K562 (cell line): ENCODE data around the gene ZSCAN22. TPM values are rescaled to one million over a fixed set of nuclear protein-coding genes. Genes with fewer than 3 reads are reported as not detected.

Experiments used
- ATAC-seq: fragments of 200-7000 bp; cut with Tn5 transposase; 3 replicates; pipeline ENCODE4 v1.9.1; 2020; ENCODE audit warnings: moderate library complexity
- BruUV-seq: library from RNA; stranded (reverse); fragments of 400-500 nt; replicated peaks from 2 replicates; lab custom pipeline; 2021; lab: Mats Ljungman, UMichigan
- CTCF ChIA-PET: fragments of 300-600 bp; formaldehyde crosslinking; extraction: SDS; loops from one replicate; lab custom pipeline; 2021; ENCODE audit warnings: low intra/inter-chr PET ratio; lab: Yijun Ruan, JAX
- POLR2A ChIA-PET: fragments of 300-600, 350-650 bp; sonication (Branson Sonifier 250); formaldehyde crosslinking; extraction: SDS; loops from one replicate; lab custom pipeline; 2021; ENCODE audit warnings: antibody characterized with exemption, inconsistent platforms; lab: Yijun Ruan, JAX
- DNase-seq, 4 experiments: peaks; one replicate each; pipeline versions ENCODE4 v3.0.0 to v3.0.0-alpha.2; 2011 to 2018; ENCODE audit warnings: low spot score in 3 of 4, mixed read lengths in 3 of 4; ENCODE audit errors: extremely low read depth in 1 of 4
- FAIRE-seq: peaks from 2 replicates; lab custom pipeline; 2011; peaks lifted over from hg19 to GRCh38; lab: Jason Lieb, UNC
- H2AFZ ChIP-seq: 2 replicates; pipeline ENCODE4 v1.6.0; 2011; ENCODE audit warnings: low read depth, low read length, control low read depth, inconsistent platforms
- H3K27ac ChIP-seq: fragments of 200-600 bp; 3 replicates; pipeline ENCODE4 v1.8.0; 2011; ENCODE audit warnings: low read depth, mild to moderate bottlenecking, control low read depth, inconsistent platforms, low read length, moderate library complexity, mixed read lengths; ENCODE audit errors: extremely low read depth
- H3K27me3 ChIP-seq, 2 experiments: fragments of 300-600 bp in 1 of 2; 2 replicates in 1 of 2; 3 replicates in 1 of 2; pipeline versions ENCODE4 v1.6.0 to v1.8.0; 2011; ENCODE audit warnings: inconsistent platforms in 2 of 2, low read length in 2 of 2, mild to moderate bottlenecking in 1 of 2, mixed read lengths in 1 of 2, moderate library complexity in 1 of 2; ENCODE audit not compliant: control insufficient read depth in 2 of 2, insufficient read depth in 2 of 2
- H3K36me3 ChIP-seq: fragments of 300-600 bp; 3 replicates; pipeline ENCODE4 v1.8.0; 2011; ENCODE audit warnings: mild to moderate bottlenecking, low read length, inconsistent platforms; ENCODE audit not compliant: control insufficient read depth, insufficient read depth
- H3K4me1 ChIP-seq, 2 experiments: fragments of 200-600 bp in 1 of 2; replicated peaks in 1 of 2; 2 replicates in 1 of 2; 3 replicates in 1 of 2; pipeline versions ENCODE4 v1.5.1 to v1.8.0; 2011; ENCODE audit warnings: inconsistent platforms in 2 of 2, low read length in 2 of 2, mild to moderate bottlenecking in 1 of 2, mixed read lengths in 1 of 2, moderate library complexity in 1 of 2; ENCODE audit not compliant: control insufficient read depth in 2 of 2, insufficient read depth in 2 of 2
- H3K4me2 ChIP-seq: 2 replicates; pipeline ENCODE4 v1.6.1; 2011; ENCODE audit warnings: low read length, control low read depth, inconsistent platforms, mixed read lengths; ENCODE audit not compliant: insufficient read depth
- H3K4me3 ChIP-seq: fragments of 200-600 bp; sonication (generic), shearing (Covaris generic); 2 replicates; pipeline ENCODE4 v1.5.1; 2016; ENCODE audit warnings: control low read depth, inconsistent platforms
- H3K79me2 ChIP-seq: fragments of 200-600 bp; 3 replicates; pipeline ENCODE4 v1.8.0; 2011; ENCODE audit warnings: low read length, inconsistent platforms; ENCODE audit not compliant: control insufficient read depth, insufficient read depth
- H3K9ac ChIP-seq, 2 experiments: 2 replicates each; pipeline versions ENCODE4 v1.6.0 to v1.6.1; 2011; ENCODE audit warnings: low read depth in 2 of 2, low read length in 2 of 2, control low read depth in 1 of 2, inconsistent platforms in 1 of 2, mild to moderate bottlenecking in 1 of 2, mixed read lengths in 1 of 2; ENCODE audit not compliant: insufficient read depth in 1 of 2
- H3K9me1 ChIP-seq: one replicate; pipeline ENCODE4 v1.6.0; 2011; ENCODE audit warnings: inconsistent platforms, mild to moderate bottlenecking, low read length, moderate library complexity; ENCODE audit not compliant: control insufficient read depth, insufficient read depth
- H3K9me3 ChIP-seq: replicated peaks from 2 replicates; pipeline ENCODE4 v1.5.1; 2011; ENCODE audit warnings: low read depth, low read length, inconsistent platforms; ENCODE audit not compliant: control insufficient read depth, insufficient read depth
- H4K20me1 ChIP-seq: replicated peaks from 2 replicates; pipeline ENCODE4 v1.6.1; 2011; ENCODE audit warnings: low read length, inconsistent platforms, mixed read lengths; ENCODE audit not compliant: control insufficient read depth, insufficient read depth
- CAMTA2 ChIP-seq: fragments of 250-450 bp; sonication (Bioruptor Pico); conservative IDR thresholded peaks from 2 replicates; pipeline ENCODE4 v1.5.1; 2022
- CBFA2T3 ChIP-seq: fragments of 450-650 bp; IDR thresholded peaks from 2 replicates; pipeline ENCODE4 v1.6.1; 2017
- CHD1 ChIP-seq: fragments of 200-600 bp; sonication (generic); IDR thresholded peaks from one replicate; pipeline ENCODE4 v1.6.1; 2012; ENCODE audit warnings: mild to moderate bottlenecking, moderate library complexity, low read length, inconsistent platforms
- DPF2 ChIP-seq: fragments of 450-650 bp; IDR thresholded peaks from 2 replicates; pipeline ENCODE4 v1.6.1; 2016
- ELF4 ChIP-seq: fragments of 450-650 bp; formaldehyde crosslinking; IDR thresholded peaks from 2 replicates; pipeline ENCODE4 v1.4.0; 2022; ENCODE audit warnings: missing genetic modification characterization
- ETV1 ChIP-seq: fragments of 450-650 bp; conservative IDR thresholded peaks from 2 replicates; pipeline ENCODE4 v1.6.1; 2016; ENCODE audit warnings: missing genetic modification characterization, control low read depth, low read depth, missing compliant biosample characterization
- HDAC2 ChIP-seq: fragments of 450-650 bp; IDR thresholded peaks from 2 replicates; pipeline ENCODE4 v1.6.1; 2016; ENCODE audit warnings: mild to moderate bottlenecking
- KLF16 ChIP-seq: IDR thresholded peaks from 2 replicates; pipeline ENCODE4 v1.6.1; 2016; ENCODE audit warnings: antibody characterized with exemption
- NFATC3 ChIP-seq: fragments of 450-650 bp; IDR thresholded peaks from 2 replicates; pipeline ENCODE4 v1.6.1; 2017; ENCODE audit warnings: mild to moderate bottlenecking
- PHB2 ChIP-seq: fragments of 450-650 bp; IDR thresholded peaks from 2 replicates; pipeline ENCODE4 v1.6.1; 2017; ENCODE audit warnings: low read depth
- SMARCA4 ChIP-seq: fragments of 450-650 bp; IDR thresholded peaks from 2 replicates; pipeline ENCODE4 v1.6.1; 2016
- SMARCA5 ChIP-seq: fragments of 450-650 bp; IDR thresholded peaks from 2 replicates; pipeline ENCODE4 v1.6.1; 2016
- SMARCE1 ChIP-seq: fragments of 450-650 bp; IDR thresholded peaks from 2 replicates; pipeline ENCODE4 v1.7.1; 2016; ENCODE audit warnings: mild to moderate bottlenecking
- TAL1 ChIP-seq: fragments of 450-650 bp; IDR thresholded peaks from 2 replicates; pipeline ENCODE4 v1.6.1; 2016; ENCODE audit warnings: mild to moderate bottlenecking
- TOE1 ChIP-seq, 2 experiments: fragments of 450-650 bp in 1 of 2; sonication (generic) in 1 of 2; formaldehyde crosslinking in 1 of 2; IDR thresholded peaks; 2 replicates each; pipeline versions ENCODE4 v1.7.1 to v1.8.0; 2016 to 2022; ENCODE audit warnings: borderline replicate concordance in 2 of 2, mild to moderate bottlenecking in 2 of 2, antibody characterized with exemption in 1 of 2, inconsistent platforms in 1 of 2, low read depth in 1 of 2, missing genetic modification reagents in 1 of 2, moderate library complexity in 1 of 2
- TRIM24 ChIP-seq, 2 experiments: fragments of 450-650 bp; IDR thresholded peaks; 2 replicates each; pipeline ENCODE4 v1.6.1; 2016
- TRIM25 ChIP-seq: fragments of 450-650 bp; IDR thresholded peaks from 2 replicates; pipeline ENCODE4 v1.7.0; 2016; ENCODE audit warnings: borderline replicate concordance
- ZBTB2 ChIP-seq: fragments of 450-650 bp; IDR thresholded peaks from 2 replicates; pipeline ENCODE4 v1.6.1; 2016; ENCODE audit warnings: antibody characterized with exemption
- ZNF277 ChIP-seq: fragments of 250-450 bp; sonication (Bioruptor Pico); IDR thresholded peaks from 2 replicates; pipeline ENCODE4 v1.8.0; 2022; ENCODE audit warnings: inconsistent platforms, mild to moderate bottlenecking, moderate library complexity, borderline replicate concordance
- ZNF780A ChIP-seq: fragments of 250-450 bp; sonication (Bioruptor Pico); IDR thresholded peaks from 2 replicates; pipeline ENCODE4 v1.5.0; 2021; ENCODE audit warnings: mild to moderate bottlenecking
- WGBS: fragments of 100-300 bp; shearing (Covaris generic); methylation state at CpG from one replicate; pipeline ENCODE4 v1.1.6; 2016; ENCODE audit warnings: low coverage, mixed read lengths; ENCODE audit not compliant: insufficient coverage; ENCODE audit errors: missing lambda C conversion rate; 5-methylcytosine and 5-hydroxymethylcytosine counted together
- in situ Hi-C: fragments of 300-500 bp; cut with MboI; formaldehyde crosslinking; loops from 4 replicates; pipeline ENCODE4 v1.15.0; 2018; ENCODE audit warnings: inconsistent platforms, mixed read lengths
- intact Hi-C: fragments of 100-400 bp; cut with micrococcal nuclease; formaldehyde crosslinking; loops from 2 replicates; pipeline ENCODE4 v1.14.2; 2022
- polyA plus RNA-seq, 8 experiments: library from polyadenylated mRNA; depleted of rRNA in 4 of 8; stranded (reverse) in 5 of 8; unstranded in 3 of 8; fragments of >200 nt; fragmentation: Nextera tagmentation in 2 of 8; fragmentation: Illumina TruSeq in 1 of 8; extraction: Ambion mirVana in 2 of 8; extraction: Trizol in 1 of 8; gene quantifications; 2 replicates each; pipeline versions ENCODE4 v1.2.1 to v1.2.3, GENCODE V29; 2011 to 2014; ENCODE audit warnings: inconsistent platforms in 1 of 8, missing spikeins in 1 of 8
- total RNA-seq, 7 experiments: library from RNA; depleted of rRNA in 6 of 7; stranded (reverse); fragments of >200 nt in 6 of 7; fragmentation: Illumina TruSeq in 2 of 7; extraction: Trizol in 2 of 7; gene quantifications; 2 replicates each; pipeline versions ENCODE4 v1.2.1 to v1.2.3, GENCODE V29; 2011 to 2021; ENCODE audit warnings: low replicate concordance in 1 of 7

Gene ZSCAN22
- total and polyA plus RNA-seq, 9 of the 15 experiments (the other 6 are each of a cell fraction or from before 2014, with no cell fraction given) = 0.98 to 5.3 (median 3.0) TPM

- ChIA-PET POLR2A (interaction anchor here (1.7 kb wide), 1 partner anchor 137 kb away, joined by 3 read pairs; no protein-coding TSS in a partner anchor), CTCF (no interaction called here)
- intact Hi-C loops = loop anchor here (1.0 to 2.0 kb wide), 2 partner anchors 19 to 54 kb away; partner anchors contain the start of gene ZNF497
- peak overlapping the region; percentile 80 for H3K27ac ChIP-seq
- peak overlapping the region; percentile 61 for H3K4me3 ChIP-seq
- peak overlapping the region; percentile 99 for H3K4me2 ChIP-seq
- no peaks in the 10 kb centered on the region for H4K20me1 ChIP-seq
- no peaks in the 10 kb centered on the region for H3K36me3 ChIP-seq
- H3K9me1 ChIP-seq = no peaks in the 10 kb centered on the region
- FAIRE-seq (no peak), ATAC-seq (no peak), DNase-seq (no peak)
- peaks cover 20 to 54% of the 10 kb centered on the region in 2 experiments for H3K4me1 ChIP-seq
- H3K9me3 ChIP-seq = no peaks in the 10 kb centered on the region
- peak overlapping the region; percentile 77 to 93 for H3K9ac ChIP-seq
- peak overlapping the region; percentile 34 for H2AFZ ChIP-seq
- TSS peak; percentile 45 for BruUV-seq
- peaks cover 30% of the 10 kb centered on the region for H3K79me2 ChIP-seq
- in situ Hi-C loops = no loop called here
- WGBS = 8% methylated on average over 23 of the region's 26 CpGs
- no peaks in the 10 kb centered on the region for H3K27me3 ChIP-seq
- TF ChIP-seq ELF4 (CRISPR knock-in tag) = 0 out of 2 replicates have a peak, but pooled peaks have one; percentile 1
- TF ChIP-seq NFATC3 = peak; percentile 49; the same call in 1 of the 2 replicates
- TF ChIP-seq HDAC2 = peak; percentile 52; the same call in 1 of the 2 replicates
- peak; percentile 28; the same call in 1 of the 2 replicates for TF ChIP-seq TAL1
- no peak for TF ChIP-seq ZNF780A (CRISPR knock-in tag)
- TF ChIP-seq SMARCE1 = peak; percentile 62
- no peak for TF ChIP-seq CBFA2T3
- peak; percentile 58 for TF ChIP-seq DPF2
- TF ChIP-seq CAMTA2 (CRISPR knock-in tag) = 0 out of 2 replicates have a peak, but pooled peaks have one; percentile 73
- no peak for TF ChIP-seq KLF16
- TF ChIP-seq TOE1 (IDR thresholded peaks at IDR 0.05; ENCODE audit: borderline replicate concordance) = 0 out of 2 replicates have a peak, but pooled peaks have one; percentile 35
- no peak for TF ChIP-seq TOE1 (CRISPR knock-in tag; IDR thresholded peaks at IDR 0.05; ENCODE audit: borderline replicate concordance, low read depth)
- TF ChIP-seq ZNF277 (CRISPR knock-in tag) = no peak
- TF ChIP-seq SMARCA5 = peak; percentile 47
- peak; percentile 46; the same call in 1 of the 2 replicates for TF ChIP-seq ZBTB2
- 0 out of 2 replicates have a peak, but pooled peaks have one; percentile 17 for TF ChIP-seq ETV1 (tag)
- peak; percentile 61; the same call in 1 of the 2 replicates for TF ChIP-seq TRIM25
- peak; percentile 43; the same call in 1 of the 2 replicates for TF ChIP-seq SMARCA4
- peak in 1 of 2 experiments; percentile 16; a peak in 1 of 4 replicates for TF ChIP-seq TRIM24 (IDR thresholded peaks at IDR 0.05)
- TF ChIP-seq CHD1 = peak; percentile 29
- 0 out of 2 replicates have a peak, but pooled peaks have one; percentile 39 for TF ChIP-seq PHB2
These were observed 54.8 kb downstream of the ZSCAN22 start for GRCh38 chr19:58381460-58382212.
